ENCODE data around the gene YJEFN3. TPM values are rescaled to one million over a fixed set of nuclear protein-coding genes. Genes with fewer than 3 reads are reported as not detected.

The YJEFN3 gene
- total and polyA plus RNA-seq, 2 of the 8 experiments (the other 6 are each of a cell fraction or from before 2014, with no cell fraction given): 5.7 to 9.4 TPM

GRCh38 chr19:19524053-19524452, 4.7 kb upstream of the YJEFN3 start (continued):
- TF ChIP-seq CHD7 (IDR thresholded peaks at IDR 0.05; ENCODE audit: insufficient replicate concordance, low read length) (no peak), FOSL1 (IDR thresholded peaks at IDR 0.05; ENCODE audit: insufficient read depth, low read depth, low read length) (no peak), RFX5 (IDR thresholded peaks at IDR 0.05; ENCODE audit: borderline replicate concordance, low read depth, low read length) (no peak), ASH2L (IDR thresholded peaks at IDR 0.05; ENCODE audit: low read length) (no peak), RAD21 (IDR thresholded peaks at IDR 0.05 in 1 of 2, conservative IDR thresholded peaks at IDR 0.05 in 1 of 2; ENCODE audit: low read depth in 2 of 2, low read length in 2 of 2) (no peak), CTCF (IDR thresholded peaks at IDR 0.05; ENCODE audit: control extremely low read depth in 1 of 3, insufficient read depth in 1 of 3, low read depth in 1 of 3, low read length in 3 of 3) (no peak), SIX5 (IDR thresholded peaks at IDR 0.05; ENCODE audit: low read depth, low read length) (no peak), POLR2A (IDR thresholded peaks at IDR 0.05; ENCODE audit: control extremely low read depth in 1 of 2, low read depth in 2 of 2, low read length in 2 of 2) (no peak), EP300 (IDR thresholded peaks at IDR 0.05; ENCODE audit: borderline replicate concordance in 1 of 2, low read depth in 2 of 2, low read length in 2 of 2) (no peak)

Measured in H1 (cell line).